C4-2B (cell line): Measurements from ENCODE around the gene CEP135.

Experiments
- ZFX ChIP-seq: fragments of 450-650 bp; IDR thresholded peaks from 2 replicates; pipeline ENCODE4 v1.6.1; 2017
- TF ChIP-seq, protein P1 (sequence below): fragments of 450-650 bp; conservative IDR thresholded peaks from 2 replicates; pipeline ENCODE4 v1.5.1; 2017; ENCODE audit warnings: mild to moderate bottlenecking

GRCh38 chr4:55964046-55964445, 15.3 kb downstream of the CEP135 start:
- TF ChIP-seq, protein P1, sequence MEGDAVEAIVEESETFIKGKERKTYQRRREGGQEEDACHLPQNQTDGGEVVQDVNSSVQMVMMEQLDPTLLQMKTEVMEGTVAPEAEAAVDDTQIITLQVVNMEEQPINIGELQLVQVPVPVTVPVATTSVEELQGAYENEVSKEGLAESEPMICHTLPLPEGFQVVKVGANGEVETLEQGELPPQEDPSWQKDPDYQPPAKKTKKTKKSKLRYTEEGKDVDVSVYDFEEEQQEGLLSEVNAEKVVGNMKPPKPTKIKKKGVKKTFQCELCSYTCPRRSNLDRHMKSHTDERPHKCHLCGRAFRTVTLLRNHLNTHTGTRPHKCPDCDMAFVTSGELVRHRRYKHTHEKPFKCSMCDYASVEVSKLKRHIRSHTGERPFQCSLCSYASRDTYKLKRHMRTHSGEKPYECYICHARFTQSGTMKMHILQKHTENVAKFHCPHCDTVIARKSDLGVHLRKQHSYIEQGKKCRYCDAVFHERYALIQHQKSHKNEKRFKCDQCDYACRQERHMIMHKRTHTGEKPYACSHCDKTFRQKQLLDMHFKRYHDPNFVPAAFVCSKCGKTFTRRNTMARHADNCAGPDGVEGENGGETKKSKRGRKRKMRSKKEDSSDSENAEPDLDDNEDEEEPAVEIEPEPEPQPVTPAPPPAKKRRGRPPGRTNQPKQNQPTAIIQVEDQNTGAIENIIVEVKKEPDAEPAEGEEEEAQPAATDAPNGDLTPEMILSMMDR: no peak
- no peak for TF ChIP-seq ZFX
